Stimulated activated effector memory CD8-positive, alpha-beta T cell treated with anti-CD3 and anti-CD28 coated beads, Interleukin-12 subunit alpha, Interleukin-12 subunit beta, amount 100 ng/mL, for 72 hours (primary cell): Measurements from ENCODE around the gene RAD9A.
A peak's percentile ranks its signal among the peaks of the same experiment; 100 is the strongest.

Experiments
- ATAC-seq: fragments of 150-1000 bp; cut with Tn5 transposase; 2 replicates; pipeline ENCODE4 v1.10.0; 2021
- DNase-seq, 2 donors: peaks; one replicate each; pipeline ENCODE4 v3.0.0; 2021 to 2022; ENCODE audit warnings: low spot score in 2 of 2
- H3K27ac Mint-ChIP-seq: one replicate; pipeline ENCODE4 v1.8.0; 2022; ENCODE audit warnings: mild to moderate bottlenecking, mixed read lengths
- H3K36me3 Mint-ChIP-seq: one replicate; pipeline ENCODE4 v1.8.0; 2022; ENCODE audit warnings: mild to moderate bottlenecking, mixed read lengths
- H3K4me1 Mint-ChIP-seq: one replicate; pipeline ENCODE4 v1.8.0; 2022; ENCODE audit warnings: mixed read lengths
- H3K4me3 Mint-ChIP-seq: one replicate; pipeline ENCODE4 v1.8.0; 2022; ENCODE audit warnings: mild to moderate bottlenecking, mixed read lengths
- H3K9me3 Mint-ChIP-seq: one replicate; pipeline ENCODE4 v1.8.0; 2022; ENCODE audit warnings: mixed read lengths

Gene RAD9A

DNA sequence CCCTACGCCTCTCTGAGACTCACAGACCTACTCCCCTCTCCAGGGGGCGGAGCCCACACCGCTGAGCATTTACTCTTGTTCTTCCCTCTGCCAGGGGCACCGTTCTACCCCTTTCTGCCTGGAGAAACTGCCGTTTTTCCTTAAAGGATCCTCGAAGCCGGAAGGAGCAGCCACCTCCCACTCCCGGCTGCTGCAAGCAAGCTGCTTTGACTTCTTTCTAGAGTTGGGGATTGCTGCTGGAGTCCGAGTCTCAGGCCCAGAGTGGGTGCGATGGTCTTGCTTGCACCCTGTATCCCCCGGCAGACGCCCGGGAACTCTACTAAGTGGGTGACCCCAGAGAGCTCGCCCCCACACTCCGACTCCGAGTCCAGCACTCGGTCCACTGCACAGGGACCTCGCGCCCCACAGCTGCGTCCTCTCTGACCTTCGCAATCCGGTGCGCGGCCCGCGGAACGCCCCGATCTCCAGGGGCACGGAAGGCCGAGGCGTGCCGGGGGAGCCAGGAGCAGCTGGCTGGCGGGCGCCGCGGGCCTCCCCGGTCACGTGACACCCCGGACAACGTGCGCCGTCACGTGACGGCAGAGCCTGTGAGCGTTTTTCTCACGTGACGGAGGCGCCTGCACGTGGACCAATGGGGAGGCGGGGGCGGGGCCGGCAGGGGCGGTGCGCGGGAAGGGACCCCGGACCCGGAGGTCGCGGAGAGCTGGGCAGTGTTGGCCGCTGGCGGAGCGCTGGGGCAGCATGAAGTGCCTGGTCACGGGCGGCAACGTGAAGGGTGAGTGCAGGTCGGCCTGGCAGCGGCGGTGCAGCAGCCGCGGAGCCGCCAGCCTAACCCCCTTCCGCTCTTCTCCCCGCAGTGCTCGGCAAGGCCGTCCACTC is at the start of gene RAD9A:
TSS of gene RAD9A (plus strand) at position 683 of the 879 bp plus-strand sequence. CDS start at position 742, 59 bp downstream.
- Mint-ChIP-seq H3K36me3 (peaks cover 34% of the 10 kb centered on the region), H3K27ac (peak within 1 kb of the TSS; percentile 86), H3K4me3 (peak within 1 kb of the TSS; percentile 86), H3K9me3 (no peaks in the 10 kb centered on the region), H3K4me1 (peaks cover 41% of the 10 kb centered on the region)
- peak; percentile 79 for ATAC-seq
- DNase-seq: peak; percentile 82 to 94

DNA sequence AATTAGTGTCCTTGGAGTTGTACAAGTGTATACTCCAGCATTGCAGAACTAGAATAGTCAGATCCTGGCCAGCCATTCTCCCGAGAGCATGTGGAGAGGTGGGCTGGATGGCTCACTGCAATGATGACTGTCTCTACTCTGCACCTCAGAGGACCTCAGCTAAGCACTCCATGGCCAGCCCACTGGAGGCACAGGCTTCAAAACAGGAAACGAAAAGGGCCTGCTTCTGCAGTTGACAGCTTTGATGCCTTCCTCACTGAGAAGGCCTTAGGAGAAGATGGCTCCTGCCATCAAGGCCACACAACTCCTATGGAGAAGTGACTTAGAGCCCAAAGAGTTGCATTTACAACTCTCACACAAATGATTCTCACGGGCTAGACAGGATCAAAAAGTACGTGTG is 47.5 kb upstream of the RAD9A start:
- ATAC-seq (peak; percentile 20), DNase-seq (no peak)
- H3K9me3 Mint-ChIP-seq: no peaks in the 10 kb centered on the region
- peak overlapping the region; percentile 3 for H3K27ac Mint-ChIP-seq
- H3K4me3 Mint-ChIP-seq: no peak overlapping the region
- H3K4me1 Mint-ChIP-seq: peaks cover 38% of the 10 kb centered on the region
- H3K36me3 Mint-ChIP-seq: peaks cover 4% of the 10 kb centered on the region

DNA sequence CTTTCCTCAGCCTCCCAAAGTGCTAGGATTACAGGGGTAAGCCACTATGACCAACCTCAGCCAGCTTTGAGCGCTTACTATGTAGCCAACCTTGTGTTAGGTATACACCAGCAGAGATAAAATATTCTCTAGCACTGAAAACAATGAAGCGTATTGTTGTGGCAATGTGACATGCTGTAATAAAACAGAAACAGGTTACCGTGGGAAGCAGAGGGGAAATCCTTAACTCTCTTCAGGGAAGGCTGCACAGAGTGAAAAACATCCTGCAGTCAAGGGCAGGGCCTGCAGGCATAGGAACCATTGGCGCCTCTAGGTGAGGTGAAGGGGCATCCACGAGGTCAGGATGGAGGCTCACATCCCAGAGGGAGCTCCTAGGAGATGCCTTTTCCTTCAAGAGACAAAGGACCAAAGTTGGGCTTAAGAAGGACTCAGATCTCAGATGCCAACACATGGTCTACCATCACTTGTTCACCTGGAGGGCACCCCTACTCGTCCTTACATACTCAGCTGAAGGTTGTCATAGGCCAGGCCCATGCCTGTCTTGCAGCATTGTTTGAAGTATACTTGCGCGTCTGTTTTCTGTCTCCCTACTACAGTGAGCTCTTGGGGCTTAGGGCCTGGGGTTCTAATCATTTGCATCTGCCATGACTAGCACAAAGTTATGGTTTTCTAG is 46.4 kb upstream of the RAD9A start:
- DNase-seq: no peak
- H3K9me3 Mint-ChIP-seq: no peaks in the 10 kb centered on the region
- peak; percentile 38 for ATAC-seq
- H3K4me3 Mint-ChIP-seq: peak overlapping the region; percentile 13
- H3K36me3 Mint-ChIP-seq: peaks cover 4% of the 10 kb centered on the region
- peaks cover 46% of the 10 kb centered on the region for H3K4me1 Mint-ChIP-seq
- H3K27ac Mint-ChIP-seq: peak overlapping the region; percentile 3

DNA sequence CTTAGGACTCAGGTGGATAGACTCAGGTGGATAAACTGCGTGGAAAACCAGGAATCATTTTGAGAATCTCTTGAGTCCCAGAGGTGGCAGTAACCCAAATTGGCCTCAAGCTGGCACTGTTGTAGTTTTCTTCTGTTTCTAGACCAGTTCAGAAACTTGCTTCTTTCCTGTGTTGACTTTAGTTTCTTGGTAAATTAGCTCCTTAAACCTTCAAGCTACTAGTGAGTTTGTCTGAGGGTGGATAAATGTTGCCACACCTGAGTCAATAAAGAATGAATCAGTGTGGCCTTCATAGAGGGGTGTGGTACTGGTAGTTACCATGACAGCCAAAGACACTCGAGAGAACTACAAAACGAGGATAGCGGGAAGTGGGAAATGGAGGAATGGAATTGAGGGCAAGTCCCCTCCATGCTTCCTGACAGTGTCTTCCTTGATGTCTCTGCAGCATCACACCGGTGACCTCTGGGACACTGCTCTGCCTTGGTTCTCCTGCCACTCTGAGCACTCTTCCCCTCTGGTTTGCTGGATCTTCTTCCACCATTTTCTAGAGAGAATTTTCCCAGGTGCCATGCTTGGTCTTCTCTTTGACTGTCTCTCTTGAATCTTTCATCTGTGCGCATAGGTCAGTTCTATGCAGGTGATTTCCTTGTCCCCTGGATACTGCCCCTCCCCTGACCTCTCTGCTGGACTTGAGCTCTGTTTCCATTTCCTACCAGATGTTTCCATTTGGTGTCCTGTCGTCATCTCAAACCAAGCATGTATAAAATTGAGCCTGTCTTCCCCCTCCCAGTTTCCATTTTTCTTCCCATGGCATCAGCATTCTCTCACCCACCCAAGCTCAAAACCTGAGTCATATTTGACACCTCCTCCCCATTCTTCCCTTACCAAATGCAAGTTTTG is 45.6 kb upstream of the RAD9A start:
- peak overlapping the region; percentile 3 for H3K27ac Mint-ChIP-seq
- H3K4me3 Mint-ChIP-seq: peak overlapping the region; percentile 13
- ATAC-seq (peak; percentile 78), DNase-seq (no peak)
- H3K4me1 Mint-ChIP-seq: peaks cover 50% of the 10 kb centered on the region
- no peaks in the 10 kb centered on the region for H3K9me3 Mint-ChIP-seq
- peaks cover 4% of the 10 kb centered on the region for H3K36me3 Mint-ChIP-seq

DNA sequence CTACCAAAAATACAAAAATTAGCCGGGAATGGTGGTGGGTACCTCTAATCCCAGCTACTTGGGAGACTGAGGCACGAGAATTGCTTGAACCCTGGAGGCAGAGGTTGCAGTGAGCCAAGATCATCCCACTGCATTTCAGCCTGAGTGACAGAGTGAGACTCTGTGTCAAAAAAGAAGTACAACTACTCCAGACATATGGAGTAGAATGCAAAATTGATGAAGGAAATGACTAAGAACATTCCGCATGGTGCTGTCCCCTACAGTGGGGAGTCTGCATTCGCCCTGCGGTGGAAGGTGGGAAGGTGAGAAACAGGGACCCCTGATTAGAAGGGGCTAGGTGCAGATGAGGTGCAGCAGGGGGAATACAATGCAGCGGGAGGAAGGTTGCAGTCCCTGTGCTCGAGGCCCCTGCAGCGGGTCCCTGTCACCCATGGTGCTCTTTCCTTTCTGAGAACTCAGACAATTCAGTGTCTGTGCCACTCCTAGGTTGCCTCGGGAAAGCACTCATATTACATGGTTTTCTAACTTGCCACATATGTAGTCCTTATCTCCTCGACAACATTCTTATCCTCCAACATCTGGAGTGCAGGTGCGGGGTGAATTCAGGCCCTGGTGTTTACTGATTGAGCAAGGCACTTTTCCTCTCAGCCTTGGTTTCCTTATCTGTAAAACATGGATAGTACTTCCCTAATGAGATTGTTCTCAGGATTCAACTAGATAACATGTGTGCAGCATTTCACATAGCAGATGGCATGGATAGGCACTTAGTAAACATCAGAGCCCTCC is 43.6 kb upstream of the RAD9A start:
- DNase-seq: no peak
- no peak for ATAC-seq
- Mint-ChIP-seq H3K4me1 (peaks cover 65% of the 10 kb centered on the region), H3K4me3 (no peak overlapping the region), H3K9me3 (no peaks in the 10 kb centered on the region), H3K27ac (peak overlapping the region; percentile 74), H3K36me3 (peaks cover 8% of the 10 kb centered on the region)

DNA sequence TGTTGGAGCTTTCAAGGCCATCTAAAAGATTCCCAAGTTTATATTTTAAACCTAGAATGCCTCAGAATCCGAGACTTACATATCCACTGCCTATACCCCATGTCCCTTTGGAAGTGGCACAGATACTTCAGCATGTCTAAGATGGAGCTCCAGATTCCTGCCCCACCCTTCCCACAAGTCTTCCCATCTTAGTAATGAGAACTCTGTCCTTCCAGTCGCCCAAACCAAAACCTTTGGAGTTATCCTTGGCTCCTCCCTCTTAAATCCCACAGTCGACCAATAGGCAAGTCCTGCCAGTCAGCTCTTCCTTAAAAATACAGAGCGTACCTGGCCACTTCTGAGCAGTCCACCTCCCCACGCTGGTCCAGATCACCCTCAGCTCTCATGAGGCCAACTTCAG is 42.8 kb upstream of the RAD9A start:
- DNase-seq: no peak
- no peak overlapping the region for H3K4me3 Mint-ChIP-seq
- ATAC-seq: no peak
- no peaks in the 10 kb centered on the region for H3K9me3 Mint-ChIP-seq
- peaks cover 12% of the 10 kb centered on the region for H3K36me3 Mint-ChIP-seq
- H3K4me1 Mint-ChIP-seq: peaks cover 69% of the 10 kb centered on the region
- peak overlapping the region; percentile 74 for H3K27ac Mint-ChIP-seq

DNA sequence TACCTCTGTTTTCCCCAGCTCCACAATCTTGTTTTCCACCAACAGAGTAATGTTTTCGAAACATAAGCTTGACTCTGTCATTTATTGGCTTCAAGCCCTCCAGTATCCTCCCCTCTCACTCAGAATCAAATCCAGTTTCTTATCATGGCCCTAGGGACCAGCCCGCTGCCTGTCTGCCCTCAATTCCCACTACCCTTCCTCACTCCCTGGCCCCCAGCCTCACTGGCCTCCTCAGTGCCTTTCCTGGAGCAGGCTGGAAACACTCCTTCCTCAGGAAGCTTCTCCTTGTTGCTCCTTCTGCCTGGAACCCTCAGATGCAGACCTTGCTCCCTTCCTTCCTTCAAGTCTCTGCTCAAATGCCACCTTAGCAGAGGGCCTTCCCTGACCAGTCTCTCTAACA is 42.3 kb upstream of the RAD9A start:
- H3K9me3 Mint-ChIP-seq: no peaks in the 10 kb centered on the region
- DNase-seq (no peak), ATAC-seq (no peak)
- peaks cover 71% of the 10 kb centered on the region for H3K4me1 Mint-ChIP-seq
- peaks cover 12% of the 10 kb centered on the region for H3K36me3 Mint-ChIP-seq
- peak overlapping the region; percentile 74 for H3K27ac Mint-ChIP-seq
- H3K4me3 Mint-ChIP-seq: no peak overlapping the region

DNA sequence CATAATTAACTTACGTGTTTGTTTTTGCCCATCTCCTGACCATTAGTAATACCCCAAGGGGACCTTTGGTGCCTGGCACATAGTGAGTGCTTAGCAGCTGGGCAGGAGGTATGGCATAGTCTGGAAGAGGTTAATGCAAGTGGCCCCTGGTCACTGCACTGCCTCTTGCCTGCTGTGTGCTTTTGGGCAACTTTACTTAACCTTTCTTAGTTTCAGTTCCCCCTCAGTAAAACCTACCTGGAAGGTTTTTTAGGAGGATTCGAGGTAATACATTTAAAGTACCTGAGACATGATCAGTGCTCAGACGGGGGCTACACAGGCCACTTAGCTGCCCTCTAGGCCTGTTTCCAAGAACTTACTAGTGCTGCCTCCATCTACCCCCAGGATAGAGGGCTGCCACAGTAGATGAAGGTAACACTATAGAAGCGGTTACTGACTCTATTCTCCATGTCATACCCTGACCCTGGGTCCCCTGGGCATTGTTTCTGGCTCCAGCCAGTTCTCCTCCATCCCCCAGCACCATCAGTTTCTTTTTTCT is 41.8 kb upstream of the RAD9A start:
- no peak for DNase-seq
- H3K4me3 Mint-ChIP-seq: no peak overlapping the region
- H3K4me1 Mint-ChIP-seq: peaks cover 73% of the 10 kb centered on the region
- ATAC-seq: no peak
- no peaks in the 10 kb centered on the region for H3K9me3 Mint-ChIP-seq
- peaks cover 12% of the 10 kb centered on the region for H3K36me3 Mint-ChIP-seq
- H3K27ac Mint-ChIP-seq: peak overlapping the region; percentile 74

DNA sequence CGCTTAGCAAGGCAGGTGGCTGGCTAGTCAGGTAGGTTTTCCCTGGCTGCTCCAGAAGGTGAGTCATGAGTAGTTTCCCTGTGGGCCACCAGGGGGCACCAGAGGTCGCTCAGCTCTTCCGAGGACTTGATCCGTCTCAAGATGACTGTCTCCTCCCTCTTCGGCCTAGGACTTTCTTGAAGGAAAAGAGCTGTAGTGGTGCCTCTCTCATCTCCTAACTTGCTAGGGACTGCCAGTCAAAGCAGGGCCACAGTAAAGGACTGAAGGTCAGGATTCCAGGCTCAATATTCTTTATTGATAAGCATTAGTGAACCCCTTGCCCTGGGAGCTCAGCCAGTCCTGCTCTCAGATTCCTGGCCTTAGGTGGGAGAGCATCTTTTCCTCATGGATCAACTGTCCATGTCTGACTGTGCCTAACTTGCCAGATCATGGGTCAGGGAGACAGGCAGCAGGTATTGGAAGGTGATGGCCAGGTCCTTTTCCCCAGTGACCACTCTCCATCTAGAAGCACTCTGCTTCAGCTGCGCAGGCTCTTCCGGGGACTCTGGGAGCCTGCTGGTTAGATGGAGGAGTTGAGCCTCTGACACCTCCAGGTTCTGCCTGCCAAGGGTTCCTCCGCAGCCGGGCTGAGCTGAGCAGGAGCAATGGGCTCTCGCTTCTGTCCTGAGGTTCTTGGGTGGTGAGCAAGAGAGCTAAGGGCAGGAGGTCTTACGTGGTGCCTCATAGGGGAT is 40.3 kb upstream of the RAD9A start:
- Mint-ChIP-seq H3K9me3 (no peaks in the 10 kb centered on the region), H3K36me3 (peaks cover 17% of the 10 kb centered on the region), H3K27ac (peak overlapping the region; percentile 52), H3K4me1 (peaks cover 69% of the 10 kb centered on the region), H3K4me3 (peak overlapping the region; percentile 87)
- ATAC-seq: no peak
- DNase-seq: peak; percentile 50 to 68

DNA sequence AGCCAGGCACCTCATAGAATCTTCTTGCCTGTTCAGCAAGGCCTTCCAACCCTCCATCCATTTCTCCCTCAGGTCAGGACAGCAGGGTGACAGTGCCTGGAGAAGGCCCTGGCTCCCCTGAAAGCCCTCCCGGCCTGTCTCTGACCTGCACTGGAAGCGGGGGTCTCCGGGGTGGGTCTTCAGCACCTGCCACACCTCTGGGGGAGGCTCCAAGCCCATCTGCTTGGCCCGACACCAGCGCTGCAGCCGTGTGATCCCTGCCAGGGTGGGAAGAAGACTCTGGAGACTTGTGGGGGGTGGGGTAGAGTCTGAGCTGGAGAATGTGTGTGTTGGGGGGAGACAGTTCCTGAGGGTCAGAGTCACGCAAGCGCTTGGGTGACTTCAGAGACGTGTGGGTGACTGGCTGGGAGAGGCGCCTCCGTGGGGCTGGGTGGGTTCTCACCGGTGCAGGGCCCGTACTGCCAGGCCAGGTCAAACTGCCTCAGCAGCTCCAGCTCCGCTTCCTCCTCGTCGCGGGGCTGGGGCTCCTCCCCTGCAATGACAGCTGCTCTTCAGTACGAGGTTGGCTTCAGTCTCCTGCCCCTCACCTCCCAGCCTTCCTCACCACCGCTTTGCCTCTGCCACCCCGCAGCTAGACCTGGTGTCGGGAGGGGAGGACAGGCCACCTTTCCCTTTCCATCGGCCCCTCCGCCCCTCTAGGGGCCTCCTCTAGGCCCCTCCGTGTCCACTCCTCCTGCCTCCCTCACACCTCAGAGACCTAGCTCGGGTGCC is 39.1 kb upstream of the RAD9A start:
- H3K27ac Mint-ChIP-seq: peak overlapping the region; percentile 97
- H3K4me1 Mint-ChIP-seq: peaks cover 77% of the 10 kb centered on the region
- ATAC-seq (peak; percentile 66), DNase-seq (no peak)
- peak overlapping the region; percentile 87 for H3K4me3 Mint-ChIP-seq
- peaks cover 22% of the 10 kb centered on the region for H3K36me3 Mint-ChIP-seq
- H3K9me3 Mint-ChIP-seq: no peaks in the 10 kb centered on the region

DNA sequence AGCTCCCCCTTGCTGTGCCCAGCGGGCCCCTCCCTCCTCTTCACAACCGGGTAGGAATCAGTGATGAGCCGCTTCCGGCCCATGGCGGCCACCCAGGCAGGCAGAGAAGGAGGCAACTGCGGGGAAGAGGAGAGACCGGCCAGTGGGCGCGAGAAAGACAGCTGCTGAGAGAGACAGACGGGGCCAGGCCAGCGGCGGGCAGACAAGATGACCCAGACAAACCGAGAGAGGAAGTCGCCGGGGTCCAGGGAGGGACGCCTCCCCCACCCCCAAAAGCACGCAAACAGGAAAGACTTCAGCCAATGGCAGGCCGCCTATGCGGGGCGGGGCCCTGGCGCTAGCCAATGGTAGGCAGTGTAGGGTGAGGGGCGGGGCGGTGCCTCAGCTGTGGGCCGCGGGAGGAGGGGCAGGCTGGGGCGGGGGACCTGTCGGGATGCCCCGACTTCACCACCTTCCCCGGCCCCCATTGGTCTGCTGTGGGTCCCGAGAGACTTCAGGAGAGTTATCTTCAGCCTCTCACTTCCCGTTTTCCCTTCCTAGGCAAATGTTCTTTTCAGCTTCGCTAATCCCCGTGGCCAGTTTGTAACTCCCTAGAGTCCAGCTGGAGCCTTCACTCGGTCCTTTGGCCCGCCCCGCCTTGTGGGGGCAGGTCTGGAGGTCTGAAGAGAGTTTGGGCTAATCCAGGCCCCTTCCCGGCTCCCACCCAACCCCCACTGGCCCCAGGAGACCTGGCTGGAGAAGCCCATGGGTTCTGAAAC is 38.3 kb upstream of the RAD9A start, which contains the start of gene POLD4:
TSS of gene POLD4 (minus strand) at position 230 of the 758 bp plus-strand sequence. CDS start at position 83, 147 bp downstream.
- Mint-ChIP-seq H3K4me3 (peak within 1 kb of the TSS; percentile 87), H3K36me3 (peaks cover 22% of the 10 kb centered on the region), H3K4me1 (peaks cover 77% of the 10 kb centered on the region), H3K27ac (peak within 1 kb of the TSS; percentile 97), H3K9me3 (no peaks in the 10 kb centered on the region)
- ATAC-seq (peak; percentile 92), DNase-seq (peak; percentile 92 to 98)
